ENCODE measurements around the gene ENDOD1.

DNA sequence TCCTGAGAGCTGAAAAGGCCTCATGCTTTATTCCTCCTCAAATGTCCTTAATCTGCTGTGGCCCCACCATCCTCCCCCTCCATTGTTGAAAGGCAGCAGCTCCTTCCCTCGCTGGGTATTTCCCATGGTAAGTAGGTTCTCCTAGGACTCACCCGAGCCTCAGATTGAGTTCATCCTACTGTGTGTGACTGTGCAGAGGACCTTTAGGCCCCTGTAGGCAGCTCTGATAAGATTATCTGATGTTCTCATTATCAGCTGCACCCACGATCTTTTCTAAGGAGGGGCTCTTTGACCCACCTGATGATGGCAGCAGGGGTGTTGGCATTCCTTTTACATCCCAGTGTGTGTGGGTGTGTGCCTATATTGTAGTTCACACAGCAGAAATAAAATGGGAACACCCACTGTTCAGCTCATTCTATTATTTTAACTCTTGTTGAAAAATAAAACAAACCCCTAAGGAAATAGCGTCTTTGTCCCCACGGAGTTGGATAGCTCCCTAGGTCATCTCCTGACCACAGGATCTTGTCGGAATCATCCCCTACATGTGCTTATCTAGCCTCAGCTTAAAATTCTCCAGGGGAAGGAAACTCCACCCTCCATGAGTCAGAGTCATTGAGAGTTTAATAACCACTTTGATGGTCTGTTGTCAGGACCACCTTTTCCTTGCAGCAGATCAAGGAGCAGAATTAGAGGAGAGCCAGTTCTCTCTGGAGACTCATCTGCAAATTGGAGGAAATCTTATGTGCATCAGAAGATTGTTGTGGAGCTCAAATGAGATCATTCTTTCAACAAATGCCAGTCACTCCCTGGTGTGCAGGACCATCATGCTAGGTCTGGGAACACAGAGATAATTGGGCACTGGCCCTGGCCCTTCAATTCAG lies 19.3 kb downstream of the ENDOD1 start:
- TF ChIP-seq, protein P1, sequence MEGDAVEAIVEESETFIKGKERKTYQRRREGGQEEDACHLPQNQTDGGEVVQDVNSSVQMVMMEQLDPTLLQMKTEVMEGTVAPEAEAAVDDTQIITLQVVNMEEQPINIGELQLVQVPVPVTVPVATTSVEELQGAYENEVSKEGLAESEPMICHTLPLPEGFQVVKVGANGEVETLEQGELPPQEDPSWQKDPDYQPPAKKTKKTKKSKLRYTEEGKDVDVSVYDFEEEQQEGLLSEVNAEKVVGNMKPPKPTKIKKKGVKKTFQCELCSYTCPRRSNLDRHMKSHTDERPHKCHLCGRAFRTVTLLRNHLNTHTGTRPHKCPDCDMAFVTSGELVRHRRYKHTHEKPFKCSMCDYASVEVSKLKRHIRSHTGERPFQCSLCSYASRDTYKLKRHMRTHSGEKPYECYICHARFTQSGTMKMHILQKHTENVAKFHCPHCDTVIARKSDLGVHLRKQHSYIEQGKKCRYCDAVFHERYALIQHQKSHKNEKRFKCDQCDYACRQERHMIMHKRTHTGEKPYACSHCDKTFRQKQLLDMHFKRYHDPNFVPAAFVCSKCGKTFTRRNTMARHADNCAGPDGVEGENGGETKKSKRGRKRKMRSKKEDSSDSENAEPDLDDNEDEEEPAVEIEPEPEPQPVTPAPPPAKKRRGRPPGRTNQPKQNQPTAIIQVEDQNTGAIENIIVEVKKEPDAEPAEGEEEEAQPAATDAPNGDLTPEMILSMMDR (IDR thresholded peaks at IDR 0.05) = no peak
- no peak for TF ChIP-seq POLR2A (IDR thresholded peaks at IDR 0.05)
